Measurements from ENCODE around the gene CENPC.

The CENPC gene

DNA sequence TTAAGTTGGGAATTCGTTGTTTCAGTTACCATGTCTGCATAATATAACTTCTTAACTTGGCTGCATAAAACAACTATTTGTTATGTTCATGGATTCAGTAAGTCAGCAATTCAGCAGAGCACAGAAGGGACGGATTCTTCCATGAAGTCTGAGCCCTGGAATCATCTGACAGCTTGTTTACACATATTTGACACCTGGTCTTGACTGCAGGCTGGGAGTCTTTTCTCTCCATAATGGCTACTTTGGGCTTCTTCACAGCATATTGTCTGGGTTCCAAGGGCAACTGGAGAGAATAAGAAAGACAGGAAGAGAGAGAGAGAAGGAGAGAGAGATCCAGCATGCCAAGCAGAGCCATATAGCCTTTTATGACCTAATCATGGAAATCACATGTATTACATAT lies 23.1 kb downstream of the CENPC start:
- no peak overlapping the region for H2BK12ac ChIP-seq (ENCODE audit: low read length)
- no peak overlapping the region for H3K27ac ChIP-seq (ENCODE audit: low read depth, low read length)
- H3K79me2 ChIP-seq (ENCODE audit: control insufficient read depth, insufficient read depth, low read length, poor library complexity) = no peaks in the 10 kb centered on the region
- no peak overlapping the region for H3K9ac ChIP-seq (ENCODE audit: low read length)
- H3K18ac ChIP-seq (ENCODE audit: low read length) = no peak overlapping the region
- no peak overlapping the region for H2AK5ac ChIP-seq (ENCODE audit: low read length)
- H3K4me2 ChIP-seq (ENCODE audit: low read length) = no peak overlapping the region
- no peak overlapping the region for H2BK5ac ChIP-seq (ENCODE audit: low read depth, low read length, poor library complexity)
- no peak overlapping the region for H3K4ac ChIP-seq (ENCODE audit: low read depth, low read length)
- no peaks in the 10 kb centered on the region for H3K79me1 ChIP-seq (ENCODE audit: low read length)
- H4K12ac ChIP-seq (ENCODE audit: low read depth, low read length) = no peak overlapping the region
- DNase-seq = no peak
- no peak overlapping the region for H3K4me3 ChIP-seq (ENCODE audit: low read depth, low read length)
- no peaks in the 10 kb centered on the region for H3K9me3 ChIP-seq (ENCODE audit: insufficient read depth, low read depth, low read length)
- H3K4me1 ChIP-seq (ENCODE audit: control insufficient read depth in 1 of 2, insufficient read depth in 2 of 2, low read length in 2 of 2) = no peaks in the 10 kb centered on the region
- no peak overlapping the region for H2AFZ ChIP-seq (ENCODE audit: insufficient read depth, low read length, poor library complexity)
- WGBS (ENCODE audit: extremely low coverage, insufficient coverage, insufficient read length) = no CpG with 5 or more reads among the region's 2 CpGs
- no peak overlapping the region for H3K14ac ChIP-seq (ENCODE audit: low read length)
- H2BK120ac ChIP-seq (ENCODE audit: insufficient read depth, low read length, poor library complexity) = no peak overlapping the region
- no peak overlapping the region for H3K23ac ChIP-seq (ENCODE audit: low read length)
- H3K36me3 ChIP-seq (ENCODE audit: control insufficient read depth in 1 of 2, insufficient read depth in 2 of 2, low read length in 2 of 2) = peaks cover 4 to 5% of the 10 kb centered on the region in 2 experiments
- H4K8ac ChIP-seq (ENCODE audit: low read depth, low read length) = no peak overlapping the region
- H3K27me3 ChIP-seq (ENCODE audit: insufficient read depth, low read length) = no peaks in the 10 kb centered on the region
- no peak overlapping the region for H4K91ac ChIP-seq (ENCODE audit: low read depth, low read length)

DNA sequence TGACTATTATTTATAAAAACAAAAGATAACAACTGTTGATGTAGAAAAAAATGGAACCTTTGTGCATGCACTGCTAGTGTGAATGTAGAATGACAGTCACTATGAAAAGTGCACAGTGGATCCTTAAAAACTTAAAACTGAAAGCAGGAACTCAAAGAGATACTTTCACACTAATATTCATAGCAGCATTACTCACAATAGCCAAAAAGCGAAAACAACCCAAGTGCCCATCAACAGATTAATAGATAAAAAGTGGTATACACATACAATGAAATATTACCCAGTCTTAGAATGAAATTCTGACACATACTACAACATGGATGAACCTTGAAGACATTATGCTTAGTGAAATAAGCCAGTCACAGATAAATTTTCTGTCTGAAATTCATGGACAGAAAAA lies 23.8 kb downstream of the CENPC start:
- Histone ChIP-seq H3K79me1 (ENCODE audit: low read length) (no peaks in the 10 kb centered on the region), H3K4me1 (ENCODE audit: control insufficient read depth in 1 of 2, insufficient read depth in 2 of 2, low read length in 2 of 2) (no peaks in the 10 kb centered on the region), H3K9me3 (ENCODE audit: insufficient read depth, low read depth, low read length) (no peaks in the 10 kb centered on the region), H3K79me2 (ENCODE audit: control insufficient read depth, insufficient read depth, low read length, poor library complexity) (no peaks in the 10 kb centered on the region), H3K27me3 (ENCODE audit: insufficient read depth, low read length) (no peaks in the 10 kb centered on the region), H2BK120ac (ENCODE audit: insufficient read depth, low read length, poor library complexity) (no peak overlapping the region), H4K91ac (ENCODE audit: low read depth, low read length) (no peak overlapping the region), H3K27ac (ENCODE audit: low read depth, low read length) (no peak overlapping the region), H4K8ac (ENCODE audit: low read depth, low read length) (no peak overlapping the region), H3K4me3 (ENCODE audit: low read depth, low read length) (no peak overlapping the region), H2BK5ac (ENCODE audit: low read depth, low read length, poor library complexity) (no peak overlapping the region), H3K14ac (ENCODE audit: low read length) (no peak overlapping the region), H3K23ac (ENCODE audit: low read length) (no peak overlapping the region), H3K36me3 (ENCODE audit: control insufficient read depth in 1 of 2, insufficient read depth in 2 of 2, low read length in 2 of 2) (peaks cover 4 to 5% of the 10 kb centered on the region in 2 experiments), H3K9ac (ENCODE audit: low read length) (no peak overlapping the region), H2AK5ac (ENCODE audit: low read length) (no peak overlapping the region), H3K4ac (ENCODE audit: low read depth, low read length) (no peak overlapping the region), H2AFZ (ENCODE audit: insufficient read depth, low read length, poor library complexity) (no peak overlapping the region), H2BK12ac (ENCODE audit: low read length) (no peak overlapping the region), H4K12ac (ENCODE audit: low read depth, low read length) (no peak overlapping the region), H3K18ac (ENCODE audit: low read length) (no peak overlapping the region), H3K4me2 (ENCODE audit: low read length) (no peak overlapping the region)
- no CpG with 5 or more reads among the region's 1 CpG for WGBS (ENCODE audit: extremely low coverage, insufficient coverage, insufficient read length)
- DNase-seq = no peak

DNA sequence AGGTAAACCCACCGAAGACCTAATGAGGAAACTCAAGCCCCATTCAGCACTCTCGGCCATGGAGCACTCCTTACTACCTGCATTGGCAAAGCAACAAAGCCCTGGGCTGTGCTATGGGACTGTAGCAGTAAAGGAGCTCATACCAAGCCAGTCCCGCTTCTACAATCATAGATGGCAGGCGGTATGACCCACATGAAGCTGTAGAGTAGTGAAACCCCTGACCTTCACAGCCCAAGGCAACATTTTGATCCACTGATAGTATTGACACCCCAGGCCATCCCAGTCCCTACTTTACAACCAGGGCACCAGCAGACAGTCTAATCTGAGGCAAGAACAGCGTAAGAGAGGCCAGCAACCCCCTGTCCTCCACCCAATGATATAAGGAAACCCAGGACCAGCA lies 25.2 kb downstream of the CENPC start:
- Histone ChIP-seq H2AK5ac (ENCODE audit: low read length) (no peak overlapping the region), H4K91ac (ENCODE audit: low read depth, low read length) (no peak overlapping the region), H2BK5ac (ENCODE audit: low read depth, low read length, poor library complexity) (no peak overlapping the region), H3K36me3 (ENCODE audit: control insufficient read depth in 1 of 2, insufficient read depth in 2 of 2, low read length in 2 of 2) (peaks cover 4 to 5% of the 10 kb centered on the region in 2 experiments), H3K79me1 (ENCODE audit: low read length) (no peaks in the 10 kb centered on the region), H3K4me2 (ENCODE audit: low read length) (no peak overlapping the region), H3K9me3 (ENCODE audit: insufficient read depth, low read depth, low read length) (no peaks in the 10 kb centered on the region), H3K4ac (ENCODE audit: low read depth, low read length) (no peak overlapping the region), H3K4me1 (ENCODE audit: control insufficient read depth in 1 of 2, insufficient read depth in 2 of 2, low read length in 2 of 2) (no peaks in the 10 kb centered on the region), H3K23ac (ENCODE audit: low read length) (no peak overlapping the region), H2AFZ (ENCODE audit: insufficient read depth, low read length, poor library complexity) (no peak overlapping the region), H4K12ac (ENCODE audit: low read depth, low read length) (no peak overlapping the region), H3K14ac (ENCODE audit: low read length) (no peak overlapping the region), H3K4me3 (ENCODE audit: low read depth, low read length) (no peak overlapping the region), H3K27ac (ENCODE audit: low read depth, low read length) (no peak overlapping the region), H2BK120ac (ENCODE audit: insufficient read depth, low read length, poor library complexity) (no peak overlapping the region), H3K9ac (ENCODE audit: low read length) (no peak overlapping the region), H4K8ac (ENCODE audit: low read depth, low read length) (no peak overlapping the region), H2BK12ac (ENCODE audit: low read length) (no peak overlapping the region), H3K27me3 (ENCODE audit: insufficient read depth, low read length) (no peaks in the 10 kb centered on the region), H3K18ac (ENCODE audit: low read length) (no peak overlapping the region), H3K79me2 (ENCODE audit: control insufficient read depth, insufficient read depth, low read length, poor library complexity) (no peaks in the 10 kb centered on the region)
- DNase-seq = peak; percentile 35 to 62
- WGBS (ENCODE audit: extremely low coverage, insufficient coverage, insufficient read length) = no CpG with 5 or more reads among the region's 5 CpGs

DNA sequence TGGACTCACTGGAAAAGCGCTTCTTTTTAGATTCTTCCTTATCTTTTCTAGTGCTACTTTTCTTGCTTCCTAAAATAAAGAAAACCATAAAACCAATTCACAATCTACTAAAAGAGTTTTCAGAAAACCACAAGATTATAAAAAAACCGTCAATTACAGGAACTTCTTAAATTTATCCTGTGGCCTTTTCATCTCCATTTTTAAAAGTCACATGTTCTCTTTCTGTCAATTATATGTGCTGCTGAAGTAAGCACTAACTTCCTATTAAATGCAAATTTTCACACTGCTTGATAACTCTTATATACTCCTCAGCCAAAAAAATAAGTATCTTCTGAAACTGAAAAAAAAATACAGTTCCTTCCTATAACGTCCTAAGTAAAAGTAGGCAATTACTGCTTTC lies 32.8 kb downstream of the CENPC start:
- Histone ChIP-seq H3K36me3 (ENCODE audit: control insufficient read depth in 1 of 2, insufficient read depth in 2 of 2, low read length in 2 of 2) (peaks cover 3 to 7% of the 10 kb centered on the region in 2 experiments), H4K12ac (ENCODE audit: low read depth, low read length) (no peak overlapping the region), H3K27me3 (ENCODE audit: insufficient read depth, low read length) (no peaks in the 10 kb centered on the region), H3K79me2 (ENCODE audit: control insufficient read depth, insufficient read depth, low read length, poor library complexity) (no peaks in the 10 kb centered on the region), H3K14ac (ENCODE audit: low read length) (no peak overlapping the region), H3K27ac (ENCODE audit: low read depth, low read length) (no peak overlapping the region), H4K8ac (ENCODE audit: low read depth, low read length) (no peak overlapping the region), H3K18ac (ENCODE audit: low read length) (no peak overlapping the region), H3K9me3 (ENCODE audit: insufficient read depth, low read depth, low read length) (no peaks in the 10 kb centered on the region), H3K9ac (ENCODE audit: low read length) (no peak overlapping the region), H4K91ac (ENCODE audit: low read depth, low read length) (no peak overlapping the region), H2AK5ac (ENCODE audit: low read length) (no peak overlapping the region), H3K4me3 (ENCODE audit: low read depth, low read length) (no peak overlapping the region), H3K4ac (ENCODE audit: low read depth, low read length) (no peak overlapping the region), H3K4me2 (ENCODE audit: low read length) (no peak overlapping the region), H2BK12ac (ENCODE audit: low read length) (no peak overlapping the region), H2AFZ (ENCODE audit: insufficient read depth, low read length, poor library complexity) (no peak overlapping the region), H3K79me1 (ENCODE audit: low read length) (no peaks in the 10 kb centered on the region), H3K4me1 (ENCODE audit: control insufficient read depth in 1 of 2, insufficient read depth in 2 of 2, low read length in 2 of 2) (no peaks in the 10 kb centered on the region), H2BK120ac (ENCODE audit: insufficient read depth, low read length, poor library complexity) (no peak overlapping the region), H2BK5ac (ENCODE audit: low read depth, low read length, poor library complexity) (no peak overlapping the region), H3K23ac (ENCODE audit: low read length) (no peak overlapping the region)
- DNase-seq = no peak
- WGBS (ENCODE audit: extremely low coverage, insufficient coverage, insufficient read length) = no CpG with 5 or more reads among the region's 3 CpGs
